Measurements from ENCODE around the gene PSMB2.

GRCh38 chr1:35661474-35661795, 20.1 kb upstream of the PSMB2 start:
- no peak for TF ChIP-seq CTCF (conservative IDR thresholded peaks at IDR 0.05; ENCODE audit: low read length)
- no peak for TF ChIP-seq EZH2phosphoT487 (IDR thresholded peaks at IDR 0.05; ENCODE audit: borderline replicate concordance, low read depth, low read length)
